ENCODE measurements around the gene SLX4IP. TPM values are rescaled to one million over a fixed set of nuclear protein-coding genes. Genes with fewer than 3 reads are reported as not detected.

SLX4IP gene
- total RNA-seq, 4 donors from 2014 or later = 2.0 to 3.4 (median 3.3) TPM

GRCh38 chr20:10637563-10637962 lies 202.5 kb downstream of the SLX4IP start:
- ATAC-seq (ENCODE audit: low FRiP score) = no peak
- DNase-seq (ENCODE audit: low spot score) = no peak
- no peak for TF ChIP-seq CTCF (IDR thresholded peaks at IDR 0.05)

- DNase-seq (ENCODE audit: low spot score) (no peak), ATAC-seq (ENCODE audit: low FRiP score) (no peak)
- no peak for TF ChIP-seq CTCF (IDR thresholded peaks at IDR 0.05)
Measured at GRCh38 chr20:10639077-10639736, 204.1 kb downstream of the SLX4IP start.

GRCh38 chr20:10639737-10640556 lies 204.8 kb downstream of the SLX4IP start:
- TF ChIP-seq CTCF (IDR thresholded peaks at IDR 0.05) = no peak
- DNase-seq (ENCODE audit: low spot score) (no peak), ATAC-seq (ENCODE audit: low FRiP score) (no peak)

DNA sequence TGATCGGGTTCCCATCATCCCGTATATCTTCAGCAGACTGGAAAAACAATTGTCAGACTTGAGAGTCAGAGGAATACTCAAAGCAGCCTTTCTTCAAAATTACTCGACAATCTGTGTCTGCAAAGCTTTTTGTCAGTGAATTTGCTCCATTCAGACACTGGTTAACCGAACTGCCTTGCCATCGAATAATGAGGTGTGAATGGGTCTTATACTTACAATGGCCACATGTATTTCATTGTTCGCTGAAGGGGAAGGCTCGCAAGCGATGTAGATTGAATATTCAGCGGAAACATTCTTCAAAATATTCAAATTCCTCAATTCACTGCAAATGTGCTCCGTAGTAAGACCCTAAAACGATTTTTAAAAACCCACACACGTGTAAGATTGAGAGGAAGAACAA lies 205.8 kb downstream of the SLX4IP start:
- TF ChIP-seq CTCF (IDR thresholded peaks at IDR 0.05) = no peak
- ATAC-seq (ENCODE audit: low FRiP score) = no peak
- DNase-seq (ENCODE audit: low spot score) = no peak

GRCh38 chr20:10641467-10641866 lies 206.4 kb downstream of the SLX4IP start:
- no peak for DNase-seq (ENCODE audit: low spot score)
- no peak for TF ChIP-seq CTCF (IDR thresholded peaks at IDR 0.05)
- no peak for ATAC-seq (ENCODE audit: low FRiP score)

DNA sequence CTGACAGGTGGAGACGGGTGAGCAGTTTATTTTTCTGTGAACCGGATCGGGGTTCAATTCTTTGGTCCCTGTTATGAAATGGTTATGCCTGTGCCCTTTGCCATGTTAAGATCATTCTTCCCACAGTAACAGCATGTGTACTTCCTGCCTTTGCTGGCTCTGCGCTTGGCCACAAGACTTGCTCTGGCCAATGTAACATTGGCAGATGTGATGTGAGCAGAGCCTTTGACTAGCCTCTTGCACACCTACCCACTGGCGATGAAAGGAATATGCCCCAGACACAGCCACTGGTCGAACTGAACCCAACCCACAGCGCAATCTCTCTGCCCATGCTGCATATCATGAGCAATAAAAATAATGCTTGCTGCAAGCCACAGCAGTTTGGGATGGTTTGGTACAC lies 206.8 kb downstream of the SLX4IP start:
- TF ChIP-seq CTCF (IDR thresholded peaks at IDR 0.05) = no peak
- no peak for DNase-seq (ENCODE audit: low spot score)
- no peak for ATAC-seq (ENCODE audit: low FRiP score)
